SU-DHL-6 (cell line): ENCODE measurements around the gene GNL3.

Experiments used
- H2AFZ ChIP-seq: fragments of 200-600 bp; sonication (generic); 2 replicates; pipeline ENCODE4 v1.6.1; 2014; ENCODE audit warnings: low read depth, mild to moderate bottlenecking, moderate library complexity, mixed read lengths, antibody characterized with exemption, low read length; ENCODE audit not compliant: severe bottlenecking
- H3F3A ChIP-seq: fragments of 200-600 bp; shearing (Covaris generic); 2 replicates; pipeline ENCODE4 v1.6.0; 2016; ENCODE audit warnings: antibody characterized with exemption, mild to moderate bottlenecking; ENCODE audit not compliant: insufficient read depth
- H3K27ac ChIP-seq: fragments of 200-600 bp; sonication (generic); 2 replicates; pipeline ENCODE4 v1.5.1; 2016; ENCODE audit warnings: low read depth, mild to moderate bottlenecking, low read length, moderate library complexity, mixed read lengths
- H3K27me3 ChIP-seq: fragments of 200-600 bp; sonication (generic), shearing (Covaris generic); 2 replicates; pipeline ENCODE4 v1.6.0; 2014; ENCODE audit warnings: mild to moderate bottlenecking, low read length
- H3K36me3 ChIP-seq: fragments of 200-600 bp; sonication (generic); 2 replicates; pipeline ENCODE4 v1.6.1; 2014; ENCODE audit warnings: mild to moderate bottlenecking, low read length, mixed read lengths
- H3K4me2 ChIP-seq: fragments of 300-600, 200-600 bp; shearing (Covaris generic), sonication (generic); 2 replicates; pipeline ENCODE4 v1.6.0; 2014; ENCODE audit warnings: low read length, low read depth, mild to moderate bottlenecking; ENCODE audit not compliant: poor library complexity, severe bottlenecking
- H3K4me3 ChIP-seq: fragments of 200-600 bp; sonication (generic); 2 replicates; pipeline ENCODE4 v1.5.1; 2014; ENCODE audit warnings: antibody characterized with exemption, low read length, mild to moderate bottlenecking, mixed read lengths; ENCODE audit not compliant: insufficient read depth, poor library complexity, severe bottlenecking
- H3K79me2 ChIP-seq: fragments of 200-600 bp; sonication (generic); 2 replicates; pipeline ENCODE4 v1.6.1; 2014; ENCODE audit warnings: mild to moderate bottlenecking, low read length, moderate library complexity; ENCODE audit not compliant: insufficient read depth
- H3K9ac ChIP-seq: fragments of 200-600 bp; sonication (generic); 2 replicates; pipeline ENCODE4 v1.7.0; 2014; ENCODE audit warnings: mild to moderate bottlenecking, low read length
- H3K9me2 ChIP-seq: fragments of 200-600 bp; sonication (generic); replicated peaks from 2 replicates; pipeline ENCODE4 v1.6.1; 2014; ENCODE audit warnings: low read length; ENCODE audit not compliant: insufficient read depth
- H3K9me3 ChIP-seq: fragments of 200-600 bp; sonication (generic); 2 replicates; pipeline ENCODE4 v1.6.1; 2014; ENCODE audit warnings: low read length, mixed read lengths; ENCODE audit not compliant: insufficient read depth
- H4K20me1 ChIP-seq: fragments of 200-600 bp; sonication (generic); 2 replicates; pipeline ENCODE4 v1.6.1; 2014; ENCODE audit warnings: low read depth, mild to moderate bottlenecking, antibody characterized with exemption, low read length, moderate library complexity, mixed read lengths
- CTCF ChIP-seq: fragments of 200-600 bp; sonication (generic); IDR thresholded peaks from one replicate; pipeline ENCODE4 v1.5.1; 2017; ENCODE audit warnings: antibody characterized with exemption, mild to moderate bottlenecking, low read length, moderate library complexity; ENCODE audit not compliant: insufficient read depth, poor library complexity, severe bottlenecking
- EZH2phosphoT487 ChIP-seq: fragments of 200-600 bp; sonication (generic), shearing (Covaris generic); conservative IDR thresholded peaks from 2 replicates; pipeline ENCODE4 v1.6.1; 2018; ENCODE audit warnings: mild to moderate bottlenecking, antibody characterized with exemption, low read length, moderate library complexity, mixed read lengths

Gene GNL3

DNA sequence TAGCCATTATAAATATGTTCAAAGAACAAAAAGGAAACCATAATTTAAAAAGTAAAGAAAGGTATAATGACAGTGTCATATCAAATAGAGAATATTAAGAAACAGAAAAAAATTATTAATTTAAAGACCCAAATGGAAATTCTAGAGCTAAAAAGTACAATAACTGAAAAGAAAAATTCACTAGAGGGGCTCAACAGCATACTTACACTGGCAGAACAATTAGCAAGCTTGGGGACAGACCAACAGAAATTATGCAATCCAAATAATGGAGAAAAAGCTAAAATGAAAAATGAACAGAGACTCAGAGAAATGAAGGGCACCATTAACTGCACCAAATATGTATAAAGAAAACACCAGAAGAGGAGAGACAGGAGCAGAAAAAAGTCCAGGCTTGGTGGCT lies 33.8 kb downstream of the GNL3 start:
- Histone ChIP-seq H3K4me3 (no peak overlapping the region), H4K20me1 (no peaks in the 10 kb centered on the region), H3K27ac (no peak overlapping the region), H3K79me2 (no peaks in the 10 kb centered on the region), H3F3A (no peaks in the 10 kb centered on the region), H3K9ac (no peak overlapping the region), H3K9me3 (no peaks in the 10 kb centered on the region), H3K4me2 (no peak overlapping the region), H3K27me3 (no peaks in the 10 kb centered on the region), H3K9me2 (no peaks in the 10 kb centered on the region), H2AFZ (no peak overlapping the region), H3K36me3 (no peaks in the 10 kb centered on the region)
- TF ChIP-seq EZH2phosphoT487 = no peak
- TF ChIP-seq CTCF = no peak

DNA sequence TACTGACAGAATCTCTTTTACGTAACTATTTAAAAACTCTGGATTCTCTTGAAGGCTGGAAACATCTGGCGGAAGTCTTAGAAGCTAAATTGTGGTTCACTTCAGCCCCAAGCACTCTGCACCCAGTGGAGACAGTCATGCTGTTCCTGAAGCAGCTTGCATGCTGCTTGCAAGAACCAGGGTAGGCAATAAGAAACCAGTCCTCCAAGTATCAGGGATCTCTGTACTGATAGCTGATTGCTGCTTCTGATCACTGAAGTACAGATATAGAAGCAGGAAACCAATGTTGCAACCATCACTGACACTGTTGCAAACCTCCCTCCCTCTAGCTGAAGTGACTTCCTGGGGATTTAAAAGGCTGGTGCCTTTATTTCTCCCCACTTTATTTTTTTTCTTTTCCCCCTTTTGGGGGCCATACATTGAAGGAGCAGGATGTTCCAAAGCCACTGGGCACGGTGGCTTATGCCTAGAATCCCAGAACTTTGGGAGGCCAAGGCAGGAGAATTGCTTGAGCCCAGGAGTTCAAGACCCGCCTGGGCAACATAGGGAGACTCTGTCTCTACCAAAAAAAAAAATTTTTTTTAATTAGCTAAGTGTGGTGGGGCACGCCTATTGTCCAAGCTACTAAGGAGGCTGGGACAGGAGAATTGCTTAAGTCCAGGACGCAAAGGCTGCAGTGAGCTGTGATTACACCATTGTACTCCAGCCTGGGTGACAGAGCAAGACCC lies 35.3 kb downstream of the GNL3 start:
- Histone ChIP-seq H3K27me3 (no peaks in the 10 kb centered on the region), H2AFZ (no peak overlapping the region), H3K4me2 (no peak overlapping the region), H3K9me3 (no peaks in the 10 kb centered on the region), H3K79me2 (no peaks in the 10 kb centered on the region), H3K4me3 (no peak overlapping the region), H3K36me3 (no peaks in the 10 kb centered on the region), H3K27ac (no peak overlapping the region), H4K20me1 (no peaks in the 10 kb centered on the region), H3F3A (no peaks in the 10 kb centered on the region), H3K9me2 (no peaks in the 10 kb centered on the region), H3K9ac (no peak overlapping the region)
- TF ChIP-seq CTCF = no peak
- TF ChIP-seq EZH2phosphoT487 = no peak

- Histone ChIP-seq H2AFZ (no peak overlapping the region), H3K9me3 (no peaks in the 10 kb centered on the region), H3K9ac (no peak overlapping the region), H3K79me2 (no peaks in the 10 kb centered on the region), H3K36me3 (no peaks in the 10 kb centered on the region), H3K9me2 (no peaks in the 10 kb centered on the region), H3K27ac (no peak overlapping the region), H3K4me3 (no peak overlapping the region), H4K20me1 (no peaks in the 10 kb centered on the region), H3F3A (no peaks in the 10 kb centered on the region), H3K4me2 (no peak overlapping the region), H3K27me3 (no peaks in the 10 kb centered on the region)
- TF ChIP-seq CTCF (no peak), EZH2phosphoT487 (no peak)
Observed at GRCh38 chr3:52721730-52722008, 35.8 kb downstream of the GNL3 start.

DNA sequence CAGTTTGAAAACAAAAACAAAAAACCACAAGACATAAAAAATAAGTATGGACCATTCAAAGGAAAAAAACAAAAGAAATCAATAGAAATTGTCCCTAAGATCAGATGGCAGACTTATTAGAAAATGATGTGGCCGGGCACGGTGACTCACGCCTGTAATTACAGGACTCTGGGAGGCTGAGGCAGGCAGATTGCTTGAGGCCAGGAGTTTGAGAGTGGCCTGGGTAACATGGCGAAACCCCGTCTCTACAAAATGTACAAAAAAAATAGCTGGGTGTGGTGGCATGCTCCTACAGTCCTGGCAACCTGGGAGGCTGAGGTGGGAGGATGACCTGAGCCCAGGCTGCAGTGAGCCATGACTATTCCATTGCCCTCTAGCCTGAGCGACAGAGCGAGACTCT lies 36.7 kb downstream of the GNL3 start:
- Histone ChIP-seq H3K9me3 (no peaks in the 10 kb centered on the region), H2AFZ (no peak overlapping the region), H3K4me3 (no peak overlapping the region), H3K4me2 (no peak overlapping the region), H3K27me3 (no peaks in the 10 kb centered on the region), H3K27ac (no peak overlapping the region), H4K20me1 (no peaks in the 10 kb centered on the region), H3K79me2 (no peaks in the 10 kb centered on the region), H3K36me3 (no peaks in the 10 kb centered on the region), H3F3A (no peaks in the 10 kb centered on the region), H3K9me2 (no peaks in the 10 kb centered on the region), H3K9ac (no peak overlapping the region)
- no peak for TF ChIP-seq EZH2phosphoT487
- TF ChIP-seq CTCF = no peak
